Heart right ventricle (tissue), 16 donors: ENCODE results near the gene PAX3. TPM values are rescaled to one million over a fixed set of nuclear protein-coding genes. Genes with fewer than 3 reads are reported as not detected.
A peak's percentile ranks its signal among the peaks of the same experiment; 100 is the strongest.

Source experiments
- ATAC-seq, 8 donors: fragments of 200-7000 bp; cut with Tn5 transposase; one replicate each; pipeline ENCODE4 v1.9.1; 2020; ENCODE audit warnings: mild to moderate bottlenecking in 8 of 8, moderate library complexity in 8 of 8, moderate number of reproducible peaks in 1 of 8
- DNase-seq, 2 donors: peaks; one replicate each; pipeline ENCODE4 v3.0.0-alpha.2; 2020
- H3K27ac ChIP-seq, 10 donors: fragments of 200-600 bp; sonication (generic) in 2 of 10; one replicate each; pipeline versions ENCODE4 v1.5.0 to v1.8.0; 2020 to 2022; ENCODE audit warnings: mild to moderate bottlenecking in 3 of 10
- H3K27me3 ChIP-seq, 7 donors: fragments of 200-600 bp; one replicate each; pipeline ENCODE4 v1.8.0; 2021 to 2022; ENCODE audit warnings: mild to moderate bottlenecking in 2 of 7
- H3K36me3 ChIP-seq, 9 donors: fragments of 200-600 bp; sonication (generic) in 1 of 9; one replicate each; pipeline versions ENCODE4 v1.5.0 to v1.8.0; 2020 to 2022; ENCODE audit warnings: mild to moderate bottlenecking in 2 of 9
- H3K4me1 ChIP-seq, 9 donors: fragments of 200-600 bp; sonication (generic) in 1 of 9; one replicate each; pipeline versions ENCODE4 v1.5.0 to v1.8.0; 2020 to 2022; ENCODE audit warnings: mild to moderate bottlenecking in 4 of 9
- H3K4me3 ChIP-seq, 10 donors: fragments of 200-600 bp; sonication (generic) in 2 of 10; one replicate each; pipeline versions ENCODE4 v1.5.0 to v1.8.0; 2020 to 2022; ENCODE audit warnings: mild to moderate bottlenecking in 7 of 10, moderate library complexity in 2 of 10
- H3K9me3 ChIP-seq, 11 donors: fragments of 200-600 bp in 10 of 11; sonication (generic) in 2 of 11; one replicate each; pipeline versions ENCODE4 v1.5.0 to v1.8.0; 2013 to 2022; ENCODE audit warnings: mild to moderate bottlenecking in 2 of 11, control low read depth in 1 of 11, moderate library complexity in 1 of 11
- WGBS, 2 donors: extraction: QIAGEN DNeasy Blood & Tissue Kit; methylation state at CpG; one replicate each; pipeline ENCODE4 v1.1.7; 2013; ENCODE audit warnings: inconsistent platforms in 1 of 2; 5-methylcytosine and 5-hydroxymethylcytosine counted together
- intact Hi-C, 10 donors: fragments of 100-400 bp; cut with DNase I; formaldehyde crosslinking; loops; one replicate each; pipeline versions ENCODE4 v1.11.1 to v1.14.2; 2022
- polyA plus RNA-seq, 2 donors: library from polyadenylated mRNA; stranded (reverse); fragments of 200-250 nt; gene quantifications; one replicate each; pipeline ENCODE4 v1.2.3, GENCODE V29; 2013
- total RNA-seq, 10 donors: library from RNA; stranded (reverse); fragmentation: NEBNext Ultra II Directional in 3 of 10; extraction: Animal tissue kit (Norgen Biotek cat#: 25700) in 3 of 10; gene quantifications; one replicate each; pipeline versions ENCODE4 v1.2.1 to v1.2.4, GENCODE V29; 2021 to 2023
- TF ChIP-seq, protein P1 (sequence below), 9 donors: fragments of 200-600 bp; sonication (generic) in 2 of 9; IDR thresholded peaks; one replicate each; pipeline versions ENCODE4 v1.5.0 to v1.8.0; 2021 to 2022; ENCODE audit warnings: antibody characterized with exemption in 9 of 9, mild to moderate bottlenecking in 5 of 9, moderate library complexity in 1 of 9
- donor health status: Arrhythmogenic right ventricular cardiomyopathy.
- donor health status: ischemic (EF 13 %, LVEDD 7.1; RV severe dilation, severe dysfunction).
- donor health status: healthy with polysubstance abuse.
- donor health status: DM: no; HTN: yes; CAD: no.
- donor health status: DM: no; HTN: no; CAD: no.
- donor health status: ischemic (EF 25% LVEDD 6.9; RV normal size, moderate dysfunction).
- donor health status: ischemic (EF 25% LVEDD 5.7; RV mildly dilated, moderate dysfunction).
- donor health status: healthy.
- donor health status: DM: yes; HTN: yes; CAD: no.
- donor health status: Ischemic cardiomyopathy.
- donor health status: ischemic (EF 35%, LVEDD 5.7; RV mildly dilated, moderate dysfunction).
- donor health status: nonischemic (EF 11% LVEDD 7.7; RV severe dilation, severe dysfunction).
- donor health status: DM: yes; HTN: yes; CAD: no.
- donor health status: PGD.
- donor health status: ischemic (EF 29% LVEDD 5.4; RV normal size, mild dysfunction).
- donor health status: nonischemic (EF 23%, LVEDD 6.1; RV moderate dilation, normal function).

Gene PAX3
- total and polyA plus RNA-seq, 12 donors = 0.01 TPM; not detected in 11

DNA sequence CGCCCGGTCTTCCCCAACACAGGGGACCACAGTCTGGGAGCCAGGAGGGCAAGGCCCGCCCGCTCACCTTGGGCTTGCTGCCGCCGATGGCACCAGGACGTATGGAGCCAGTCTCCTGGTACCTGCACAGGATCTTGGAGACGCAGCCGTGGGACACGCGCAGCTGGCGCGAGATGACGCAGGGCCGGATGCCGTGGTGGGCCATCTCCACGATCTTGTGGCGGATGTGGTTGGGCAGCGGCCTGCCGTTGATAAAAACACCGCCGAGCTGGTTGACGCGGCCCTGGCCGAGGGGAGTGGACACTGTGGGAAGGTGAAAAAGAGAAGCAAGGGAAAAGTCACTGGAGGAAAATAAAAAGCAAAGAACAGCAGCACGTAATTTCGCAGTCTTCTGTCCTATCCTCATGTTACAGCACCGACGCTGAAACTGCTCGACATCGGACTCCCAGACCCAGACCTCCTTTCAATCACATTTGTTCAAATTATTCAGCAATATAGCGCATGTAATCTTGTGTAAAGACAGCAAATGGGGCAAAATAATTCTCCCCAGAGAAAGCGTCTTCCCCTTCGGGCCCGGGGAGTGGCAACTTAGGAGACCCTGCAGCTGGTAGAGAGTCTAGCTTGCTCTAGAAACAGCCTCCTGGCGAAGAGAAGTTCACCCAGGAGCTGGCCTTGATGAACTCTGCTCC, 1.7 kb downstream of the PAX3 start:
- intact Hi-C loops = no loop called here
- DNase-seq (no peak), ATAC-seq (peak in 1 of 8 donors; percentile 9)
- Histone ChIP-seq H3K27me3 (peaks cover 43 to 100% (median 100%) of the 10 kb centered on the region in 7 donors), H3K27ac (no peak overlapping the region), H3K4me3 (no peak overlapping the region), H3K9me3 (no peaks in the 10 kb centered on the region), H3K4me1 (peaks cover 6 to 66% (median 33%) of the 10 kb centered on the region in 9 donors), H3K36me3 (no peaks in the 10 kb centered on the region)
- TF ChIP-seq, protein P1, sequence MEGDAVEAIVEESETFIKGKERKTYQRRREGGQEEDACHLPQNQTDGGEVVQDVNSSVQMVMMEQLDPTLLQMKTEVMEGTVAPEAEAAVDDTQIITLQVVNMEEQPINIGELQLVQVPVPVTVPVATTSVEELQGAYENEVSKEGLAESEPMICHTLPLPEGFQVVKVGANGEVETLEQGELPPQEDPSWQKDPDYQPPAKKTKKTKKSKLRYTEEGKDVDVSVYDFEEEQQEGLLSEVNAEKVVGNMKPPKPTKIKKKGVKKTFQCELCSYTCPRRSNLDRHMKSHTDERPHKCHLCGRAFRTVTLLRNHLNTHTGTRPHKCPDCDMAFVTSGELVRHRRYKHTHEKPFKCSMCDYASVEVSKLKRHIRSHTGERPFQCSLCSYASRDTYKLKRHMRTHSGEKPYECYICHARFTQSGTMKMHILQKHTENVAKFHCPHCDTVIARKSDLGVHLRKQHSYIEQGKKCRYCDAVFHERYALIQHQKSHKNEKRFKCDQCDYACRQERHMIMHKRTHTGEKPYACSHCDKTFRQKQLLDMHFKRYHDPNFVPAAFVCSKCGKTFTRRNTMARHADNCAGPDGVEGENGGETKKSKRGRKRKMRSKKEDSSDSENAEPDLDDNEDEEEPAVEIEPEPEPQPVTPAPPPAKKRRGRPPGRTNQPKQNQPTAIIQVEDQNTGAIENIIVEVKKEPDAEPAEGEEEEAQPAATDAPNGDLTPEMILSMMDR (IDR thresholded peaks at IDR 0.05) = no peak
- WGBS, 2 donors = 5 to 9% methylated on average over 36 of the region's 36 CpGs

GRCh38 chr2:222296311-222296741, 2.5 kb downstream of the PAX3 start:
- intact Hi-C loops = no loop called here
- DNase-seq (no peak), ATAC-seq (no peak)
- no peaks in the 10 kb centered on the region for H3K9me3 ChIP-seq
- TF ChIP-seq, protein P1 (IDR thresholded peaks at IDR 0.05) = no peak
- H3K27me3 ChIP-seq = peaks cover 43 to 100% (median 99%) of the 10 kb centered on the region in 7 donors
- peak overlapping the region in 2 of 10 donors; percentile 9 to 11 for H3K4me3 ChIP-seq
- H3K4me1 ChIP-seq = peaks cover 6 to 58% (median 33%) of the 10 kb centered on the region in 9 donors
- WGBS, 2 donors = 5 to 10% methylated on average over 6 of the region's 6 CpGs
- H3K27ac ChIP-seq = no peak overlapping the region
- H3K36me3 ChIP-seq = no peaks in the 10 kb centered on the region

DNA sequence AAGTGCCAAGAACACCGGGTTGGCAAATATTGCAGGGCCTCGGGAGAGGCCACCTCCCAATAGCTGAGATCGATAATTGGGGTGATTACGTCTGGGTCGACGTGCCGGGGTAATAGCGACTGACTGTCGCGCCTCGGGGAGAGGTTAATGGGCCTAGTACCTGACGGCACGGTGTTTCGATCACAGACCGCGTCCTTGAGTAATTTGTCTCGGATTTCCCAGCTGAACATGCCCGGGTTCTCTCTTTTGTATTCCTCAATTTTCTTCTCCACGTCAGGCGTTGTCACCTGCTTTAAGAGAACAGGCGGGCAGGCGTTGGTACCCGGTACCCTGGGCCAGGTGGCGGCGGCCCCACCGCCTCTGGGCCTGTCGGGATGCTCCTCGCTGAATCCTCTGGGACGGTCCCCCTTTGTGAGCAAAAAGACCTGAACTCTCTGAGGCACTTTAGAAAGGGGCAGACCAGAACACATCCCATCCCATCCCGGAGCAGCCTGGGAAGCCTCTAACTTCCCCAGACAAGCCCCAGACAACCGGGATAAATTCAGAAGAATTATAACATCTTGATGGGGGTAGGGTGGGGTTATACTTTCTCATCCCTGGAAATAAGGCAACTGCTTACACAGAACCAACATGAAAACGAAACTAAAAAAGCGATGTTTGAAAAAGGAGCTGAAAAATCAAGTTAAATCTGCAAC, 3.3 kb downstream of the PAX3 start:
- peaks cover 43 to 100% (median 99%) of the 10 kb centered on the region in 7 donors for H3K27me3 ChIP-seq
- 4 to 7% methylated on average over 33 of the region's 33 CpGs for WGBS, 2 donors
- H3K9me3 ChIP-seq = no peaks in the 10 kb centered on the region
- peak overlapping the region in 7 of 10 donors; percentile 1 to 41 (median 22) for H3K4me3 ChIP-seq
- H3K27ac ChIP-seq = no peak overlapping the region
- no peak for ATAC-seq
- peaks cover 6 to 63% (median 33%) of the 10 kb centered on the region in 9 donors for H3K4me1 ChIP-seq
- intact Hi-C loops = no loop called here
- DNase-seq = no peak
- TF ChIP-seq, protein P1 (IDR thresholded peaks at IDR 0.05) = no peak
- no peaks in the 10 kb centered on the region for H3K36me3 ChIP-seq

DNA sequence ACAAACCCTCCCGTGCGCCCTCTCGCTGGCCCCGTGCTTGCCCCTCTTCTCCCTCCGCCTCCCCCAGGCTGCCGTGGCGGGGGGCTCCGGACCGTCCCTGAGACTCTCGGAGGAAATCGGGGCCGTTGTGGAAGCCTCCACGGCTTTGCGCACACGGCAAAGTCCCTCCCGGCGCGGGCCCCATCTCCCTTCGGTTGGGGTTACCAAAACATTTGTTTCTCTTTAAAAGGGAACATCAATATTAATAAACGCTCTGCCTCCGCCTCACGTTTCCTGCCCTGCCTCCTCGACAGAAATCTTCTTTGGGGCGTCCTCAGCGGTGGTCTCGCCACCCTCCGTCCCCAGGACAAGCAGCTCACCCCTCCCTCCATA, 3.8 kb downstream of the PAX3 start:
- H3K27ac ChIP-seq = no peak overlapping the region
- intact Hi-C loops = no loop called here
- TF ChIP-seq, protein P1 (IDR thresholded peaks at IDR 0.05) = no peak
- H3K36me3 ChIP-seq = no peaks in the 10 kb centered on the region
- no peaks in the 10 kb centered on the region for H3K9me3 ChIP-seq
- peaks cover 6 to 65% (median 33%) of the 10 kb centered on the region in 9 donors for H3K4me1 ChIP-seq
- DNase-seq (no peak), ATAC-seq (no peak)
- WGBS, 2 donors = 2 to 5% methylated on average over 27 of the region's 27 CpGs
- H3K27me3 ChIP-seq = peaks cover 43 to 100% (median 99%) of the 10 kb centered on the region in 7 donors
- peak overlapping the region in 7 of 10 donors; percentile 1 to 41 (median 11) for H3K4me3 ChIP-seq
